ENCODE results near the gene IL9R.
"Not testable (repeated sequence)": the region's sequence is repeated elsewhere in the genome, so short reads cannot be mapped to it uniquely, and the experiment has no call there.

Gene IL9R

GRCh38 chrX:155999751-156000150, 2.3 kb downstream of the IL9R start:
- DNase-seq = not testable (repeated sequence)

GRCh38 chrX:156000361-156000926, 2.9 kb downstream of the IL9R start:
- DNase-seq = no peak

- no peak for DNase-seq
Measured at GRCh38 chrX:156001001-156001666, 3.6 kb downstream of the IL9R start.

DNA sequence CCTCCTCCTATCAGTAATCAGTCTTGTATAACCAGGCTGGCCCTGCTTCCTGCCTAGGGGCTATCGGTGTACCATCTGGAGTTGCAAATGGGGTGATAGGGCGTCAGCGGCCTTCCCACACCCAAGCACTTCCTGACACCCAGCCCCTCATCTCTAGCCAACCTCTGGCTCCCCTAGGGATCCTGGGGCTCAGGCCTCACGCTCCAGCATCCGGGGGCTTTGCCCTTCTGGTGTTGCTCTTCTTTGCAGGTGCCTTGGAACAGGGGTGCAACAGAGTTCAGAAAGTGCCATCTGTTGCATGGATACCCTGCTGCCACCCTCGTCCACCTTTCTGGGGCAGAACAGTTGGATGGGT, 4.1 kb downstream of the IL9R start:
- no peak for DNase-seq

DNA sequence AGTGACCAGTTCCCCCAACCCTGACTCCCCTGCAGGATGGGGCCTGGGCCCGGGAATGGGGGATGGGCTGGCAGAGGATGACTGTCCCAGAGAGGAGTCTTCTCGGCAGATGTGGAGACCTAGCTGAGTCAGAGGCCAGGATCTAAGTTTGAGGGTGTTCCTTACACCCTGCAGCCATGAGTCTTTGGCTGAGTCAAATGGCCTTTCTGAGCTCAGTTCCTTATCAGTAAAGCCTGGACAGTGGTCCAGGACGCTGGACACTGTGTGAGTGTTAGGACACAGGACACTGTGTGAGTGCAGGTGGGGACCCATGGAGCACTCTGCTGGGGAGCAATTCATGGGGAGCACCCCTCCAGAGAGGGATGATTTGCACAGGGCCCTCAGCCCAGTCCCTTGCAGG, 5.0 kb downstream of the IL9R start:
- no peak for DNase-seq

GRCh38 chrX:156003486-156004185, 6.1 kb downstream of the IL9R start:
- no peak for DNase-seq

- DNase-seq = no peak
Measured at GRCh38 chrX:156004256-156004655, 6.8 kb downstream of the IL9R start.

- no peak for DNase-seq
Measured at GRCh38 chrX:156004740-156005139, 7.2 kb downstream of the IL9R start.

DNA sequence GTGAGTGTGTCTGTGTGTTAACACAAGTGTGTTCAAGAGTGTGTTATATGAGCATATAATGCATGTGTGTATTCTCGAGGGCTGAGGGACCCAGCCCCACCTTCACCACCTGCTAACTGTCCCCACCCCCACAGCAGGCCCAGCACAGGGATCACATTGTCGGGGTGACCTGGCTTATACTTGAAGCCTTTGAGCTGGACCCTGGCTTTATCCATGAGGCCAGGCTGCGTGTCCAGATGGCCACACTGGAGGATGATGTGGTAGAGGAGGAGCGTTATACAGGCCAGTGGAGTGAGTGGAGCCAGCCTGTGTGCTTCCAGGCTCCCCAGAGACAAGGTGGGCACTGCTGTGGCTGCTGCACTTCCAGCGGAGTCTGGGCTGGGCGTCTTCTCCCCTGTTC, 7.6 kb downstream of the IL9R start:
- DNase-seq = no peak

GRCh38 chrX:156006468-156006867, 9.0 kb downstream of the IL9R start:
- DNase-seq = not testable (repeated sequence)

DNA sequence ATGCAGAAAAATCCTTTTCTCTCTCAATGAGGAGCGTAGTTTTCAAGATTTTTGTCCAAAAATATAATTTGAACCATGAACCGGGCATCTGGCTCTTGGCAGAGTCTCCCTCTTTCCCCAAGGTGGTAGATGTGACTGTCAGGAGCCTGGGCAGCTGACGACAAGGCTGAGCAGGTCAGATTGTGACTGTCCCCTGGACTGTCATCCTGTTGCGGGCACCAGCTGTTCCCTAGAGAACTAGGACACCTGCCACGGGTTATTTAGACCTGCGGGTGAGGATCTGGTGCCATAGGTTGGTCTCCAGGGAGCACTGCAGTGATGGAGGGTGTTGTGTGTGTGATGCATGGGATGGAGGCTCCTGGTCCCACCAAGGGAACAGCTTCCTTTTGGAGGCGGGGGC, 10.9 kb downstream of the IL9R start:
- DNase-seq = not testable (repeated sequence)

- no peak for DNase-seq
Measured at GRCh38 chrX:156008915-156009314, 11.4 kb downstream of the IL9R start.

- not testable (repeated sequence) for DNase-seq
Measured at GRCh38 chrX:156009691-156010090, 12.2 kb downstream of the IL9R start.

- DNase-seq = not testable (repeated sequence)
Measured at GRCh38 chrX:156013286-156013953, 15.9 kb downstream of the IL9R start.

DNA sequence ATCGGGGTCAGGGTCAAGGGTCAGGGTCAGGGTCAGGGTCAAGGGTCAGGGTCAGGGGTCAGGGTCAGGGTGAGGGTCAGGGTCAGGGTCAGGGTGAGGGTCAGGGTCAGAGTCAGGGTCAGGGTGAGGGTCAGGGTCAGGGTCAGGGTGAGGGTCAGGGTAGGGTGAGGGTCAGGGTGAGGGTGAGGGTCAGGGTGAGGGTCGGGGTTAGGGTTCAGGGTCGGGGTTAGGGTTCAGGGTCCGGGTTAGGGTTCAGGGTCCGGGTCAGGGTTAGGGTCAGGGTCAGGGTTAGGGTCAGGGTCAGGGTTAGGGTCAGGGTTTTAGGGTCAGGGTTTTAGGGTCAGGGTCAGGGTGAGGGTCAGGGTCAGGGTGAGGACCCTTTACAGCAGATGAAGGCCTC, 22.4 kb downstream of the IL9R start:
- not testable (repeated sequence) for DNase-seq

DNA sequence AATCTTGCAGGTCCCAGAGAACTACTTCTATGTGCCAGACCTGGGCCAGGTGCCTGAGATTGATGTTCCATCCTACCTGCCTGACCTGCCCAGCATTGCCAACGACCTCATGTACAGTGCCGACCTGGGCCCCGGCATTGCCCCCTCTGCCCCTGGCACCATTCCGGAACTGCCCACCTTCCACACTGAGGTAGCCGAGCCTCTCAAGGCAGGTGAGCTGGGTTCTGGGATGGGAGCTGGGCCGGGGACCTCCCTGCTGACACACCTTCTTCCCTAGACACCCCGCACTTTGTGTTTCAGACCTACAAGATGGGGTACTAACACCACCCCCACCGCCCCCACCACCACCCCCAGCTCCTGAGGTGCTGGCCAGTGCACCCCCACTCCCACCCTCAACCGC, 25.5 kb downstream of the IL9R start:
- not testable (repeated sequence) for DNase-seq

GRCh38 chrX:156024949-156025492, 27.5 kb downstream of the IL9R start:
- not testable (repeated sequence) for DNase-seq

DNA sequence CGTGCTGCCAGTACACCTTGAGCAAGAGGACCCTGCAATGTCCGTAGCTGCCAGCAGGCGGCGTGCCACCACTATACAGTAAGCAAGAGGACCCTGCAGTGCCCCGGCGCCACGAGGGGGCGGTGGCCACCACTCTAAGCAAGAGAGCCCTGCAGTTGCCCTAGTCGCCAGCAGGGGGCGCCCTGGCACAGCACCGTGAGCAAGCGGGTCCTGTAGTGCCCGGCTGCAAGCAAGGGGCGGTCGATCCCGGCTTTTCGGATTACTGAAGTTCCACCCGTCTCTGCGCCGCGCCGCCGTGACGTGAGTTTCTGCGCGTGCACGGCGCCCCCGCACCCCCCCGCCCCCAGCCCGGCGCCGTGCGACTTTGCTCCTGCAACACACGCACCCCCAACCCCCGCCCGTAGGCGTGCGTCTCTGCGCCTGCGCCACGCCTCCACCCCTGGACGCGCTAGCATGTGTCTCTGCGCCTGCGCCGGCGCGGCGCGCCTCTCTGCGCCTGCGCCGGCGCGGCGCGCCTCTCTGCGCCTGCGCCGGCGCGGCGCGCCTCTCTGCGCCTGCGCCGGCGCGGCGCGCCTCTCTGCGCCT, 31.2 kb downstream of the IL9R start:
- not testable (repeated sequence) for DNase-seq

DNA sequence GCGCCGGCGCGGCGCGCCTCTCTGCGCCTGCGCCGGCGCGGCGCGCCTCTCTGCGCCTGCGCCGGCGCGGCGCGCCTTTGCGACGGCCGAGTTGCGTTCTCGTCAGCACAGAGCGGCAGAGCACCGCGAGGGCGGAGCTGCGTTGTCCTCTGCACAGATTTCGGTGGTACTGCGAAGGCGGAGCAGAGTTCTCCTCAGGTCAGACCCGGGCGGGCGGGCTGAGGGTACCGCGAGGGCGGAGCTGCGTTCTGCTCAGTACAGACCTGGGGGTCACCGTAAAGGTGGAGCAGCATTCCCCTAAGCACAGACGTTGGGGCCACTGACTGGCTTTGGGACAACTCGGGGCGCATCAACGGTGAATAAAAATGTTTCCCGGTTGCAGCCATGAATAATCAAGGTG, 31.8 kb downstream of the IL9R start:
- DNase-seq = not testable (repeated sequence)

DNA sequence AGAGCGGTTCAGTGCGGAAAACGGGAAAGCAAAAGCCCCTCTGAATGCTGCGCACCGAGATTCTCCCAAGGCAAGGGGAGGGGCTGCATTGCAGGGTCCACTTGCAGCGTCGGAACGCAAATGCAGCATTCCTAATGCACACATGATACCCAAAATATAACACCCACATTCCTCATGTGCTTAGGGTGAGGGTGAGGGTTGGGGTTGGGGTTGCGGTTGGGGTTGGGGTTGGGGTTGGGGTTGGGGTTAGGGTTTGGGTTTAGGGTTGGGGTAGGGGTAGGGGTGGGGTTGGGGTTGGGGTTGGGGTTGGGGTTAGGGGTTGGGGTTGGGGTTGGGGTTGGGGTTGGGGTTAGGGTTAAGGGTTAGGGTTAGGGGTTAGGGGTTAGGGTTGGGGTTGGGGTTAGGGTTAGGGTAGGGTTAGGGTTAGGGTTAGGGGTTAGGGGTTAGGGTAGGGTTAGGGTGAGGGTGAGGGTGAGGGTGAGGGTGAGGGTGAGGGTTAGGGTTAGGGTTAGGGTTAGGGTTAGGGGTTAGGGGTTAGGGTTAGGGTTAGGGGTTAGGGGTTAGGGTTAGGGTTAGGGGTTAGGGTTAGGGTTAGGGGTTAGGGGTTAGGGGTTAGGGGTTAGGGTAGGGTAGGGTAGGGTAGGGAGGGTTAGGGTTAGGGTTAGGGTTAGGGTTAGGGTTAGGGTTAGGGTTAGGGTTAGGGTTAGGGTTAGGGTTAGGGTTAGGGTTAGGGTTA, 32.4 kb downstream of the IL9R start:
- not testable (repeated sequence) for DNase-seq

GRCh38 chrX:156030474-156030873, 33.0 kb downstream of the IL9R start:
- not testable (repeated sequence) for DNase-seq
